ENCODE results near the gene SLC5A3.

Gene SLC5A3

DNA sequence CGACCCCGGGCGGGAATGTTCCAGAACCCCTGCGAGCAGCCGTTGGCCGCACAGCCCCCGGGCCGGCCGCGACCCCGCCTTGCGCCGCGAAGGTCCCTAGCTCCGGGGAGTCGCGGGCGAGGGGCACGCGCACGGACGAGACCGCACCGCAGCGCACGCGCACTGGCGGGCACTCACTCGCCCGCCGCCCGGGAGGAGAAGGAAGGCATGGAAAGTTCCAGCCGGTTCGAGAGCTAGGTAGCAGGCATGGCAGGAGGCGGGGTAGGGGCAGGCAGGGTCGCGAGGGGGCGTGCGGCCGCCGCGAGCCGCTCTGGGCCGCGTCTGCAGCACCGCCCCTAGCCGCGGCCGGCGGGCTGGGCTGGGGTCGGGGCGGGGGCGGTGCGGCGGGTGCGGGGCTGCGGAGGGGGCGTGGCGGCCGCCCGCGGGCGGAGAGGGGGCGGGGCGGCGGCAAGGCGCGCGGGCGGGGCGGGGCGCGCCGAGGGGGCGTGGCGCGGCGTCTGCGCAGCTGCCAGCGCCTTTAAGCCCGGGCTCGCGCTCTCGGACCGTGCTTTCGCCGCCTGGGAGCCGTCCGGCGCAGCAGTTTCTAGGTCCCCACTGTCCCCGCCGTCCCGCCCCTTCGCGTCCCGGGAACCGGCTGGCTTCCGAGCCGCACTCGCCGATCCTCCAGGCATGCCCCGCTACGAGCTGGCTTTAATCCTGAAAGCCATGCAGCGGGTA lies at the start of gene SLC5A3, which contains the start of gene MRPS6:
Gene SLC5A3 (plus strand): TSS at position 547 of the 717 bp plus-strand sequence. CDS start 21,621 bp downstream, outside the sequence.
Gene MRPS6 (plus strand): TSS at position 547 of the 717 bp plus-strand sequence. CDS start 123 bp downstream, at position 670.
- no peaks in the 10 kb centered on the region for H3K36me3 ChIP-seq (ENCODE audit: control insufficient read depth in 2 of 2, insufficient read depth in 2 of 2, low read length in 2 of 2)
- H3K9me3 ChIP-seq (ENCODE audit: control insufficient read depth in 2 of 2, low read length in 2 of 2), result no peaks in the 10 kb centered on the region
- peak within 1 kb of the TSS; percentile 87 to 92 for H3K27ac ChIP-seq (ENCODE audit: low read depth in 2 of 2, low read length in 2 of 2)
- no peaks in the 10 kb centered on the region for H3K27me3 ChIP-seq (ENCODE audit: control insufficient read depth in 2 of 2, insufficient read depth in 2 of 2, low read length in 2 of 2)
- H3K4me1 ChIP-seq (ENCODE audit: control insufficient read depth in 2 of 2, insufficient read depth in 2 of 2, low read length in 2 of 2), result peaks cover 19 to 26% of the 10 kb centered on the region in 2 donors
- peak within 1 kb of the TSS; percentile 79 to 90 for H3K4me3 ChIP-seq (ENCODE audit: low read length in 2 of 2)
- H3K9ac ChIP-seq (ENCODE audit: low read depth in 1 of 2, low read length in 2 of 2), result peak within 1 kb of the TSS; percentile 65 to 84

- H3K27me3 ChIP-seq (ENCODE audit: control insufficient read depth in 2 of 2, insufficient read depth in 2 of 2, low read length in 2 of 2), result no peaks in the 10 kb centered on the region
- no peak overlapping the region for H3K27ac ChIP-seq (ENCODE audit: low read depth in 2 of 2, low read length in 2 of 2)
- H3K36me3 ChIP-seq (ENCODE audit: control insufficient read depth in 2 of 2, insufficient read depth in 2 of 2, low read length in 2 of 2), result no peaks in the 10 kb centered on the region
- peaks cover 13% of the 10 kb centered on the region in 2 donors for H3K4me1 ChIP-seq (ENCODE audit: control insufficient read depth in 2 of 2, insufficient read depth in 2 of 2, low read length in 2 of 2)
- H3K9ac ChIP-seq (ENCODE audit: low read depth in 1 of 2, low read length in 2 of 2), result no peak overlapping the region
- H3K4me3 ChIP-seq (ENCODE audit: low read length in 2 of 2), result no peak overlapping the region
- H3K9me3 ChIP-seq (ENCODE audit: control insufficient read depth in 2 of 2, low read length in 2 of 2), result no peaks in the 10 kb centered on the region
Observed at GRCh38 chr21:34023691-34024373, 49.5 kb upstream of the SLC5A3 start.

DNA sequence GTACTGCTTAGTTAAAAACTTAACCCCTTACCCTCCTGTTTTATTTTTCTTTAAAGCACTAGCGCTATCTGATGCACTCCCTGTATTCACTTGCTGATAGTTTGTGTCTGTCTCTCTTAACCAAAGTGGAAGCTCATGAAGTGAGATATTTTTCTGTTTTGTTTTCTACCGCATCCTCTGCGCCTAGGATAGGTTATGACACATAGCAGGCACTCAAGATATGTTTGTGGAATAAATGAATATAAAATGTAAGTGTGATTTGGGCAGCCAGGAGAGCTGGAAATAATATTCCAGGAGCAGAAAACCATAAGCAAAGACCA lies 49.0 kb upstream of the SLC5A3 start:
- no peak overlapping the region for H3K4me3 ChIP-seq (ENCODE audit: low read length in 2 of 2)
- no peaks in the 10 kb centered on the region for H3K36me3 ChIP-seq (ENCODE audit: control insufficient read depth in 2 of 2, insufficient read depth in 2 of 2, low read length in 2 of 2)
- H3K27me3 ChIP-seq (ENCODE audit: control insufficient read depth in 2 of 2, insufficient read depth in 2 of 2, low read length in 2 of 2), result no peaks in the 10 kb centered on the region
- no peak overlapping the region for H3K9ac ChIP-seq (ENCODE audit: low read depth in 1 of 2, low read length in 2 of 2)
- no peak overlapping the region for H3K27ac ChIP-seq (ENCODE audit: low read depth in 2 of 2, low read length in 2 of 2)
- peaks cover 9 to 13% of the 10 kb centered on the region in 2 donors for H3K4me1 ChIP-seq (ENCODE audit: control insufficient read depth in 2 of 2, insufficient read depth in 2 of 2, low read length in 2 of 2)
- H3K9me3 ChIP-seq (ENCODE audit: control insufficient read depth in 2 of 2, low read length in 2 of 2), result no peaks in the 10 kb centered on the region

- Histone ChIP-seq H3K27me3 (ENCODE audit: control insufficient read depth in 2 of 2, insufficient read depth in 2 of 2, low read length in 2 of 2) (no peaks in the 10 kb centered on the region), H3K9ac (ENCODE audit: low read depth in 1 of 2, low read length in 2 of 2) (no peak overlapping the region), H3K4me3 (ENCODE audit: low read length in 2 of 2) (no peak overlapping the region), H3K9me3 (ENCODE audit: control insufficient read depth in 2 of 2, low read length in 2 of 2) (no peaks in the 10 kb centered on the region), H3K4me1 (ENCODE audit: control insufficient read depth in 2 of 2, insufficient read depth in 2 of 2, low read length in 2 of 2) (peaks cover 0 to 7% of the 10 kb centered on the region in 2 donors), H3K36me3 (ENCODE audit: control insufficient read depth in 2 of 2, insufficient read depth in 2 of 2, low read length in 2 of 2) (no peaks in the 10 kb centered on the region), H3K27ac (ENCODE audit: low read depth in 2 of 2, low read length in 2 of 2) (no peak overlapping the region)
Observed at GRCh38 chr21:34027721-34028461, 45.5 kb upstream of the SLC5A3 start.

DNA sequence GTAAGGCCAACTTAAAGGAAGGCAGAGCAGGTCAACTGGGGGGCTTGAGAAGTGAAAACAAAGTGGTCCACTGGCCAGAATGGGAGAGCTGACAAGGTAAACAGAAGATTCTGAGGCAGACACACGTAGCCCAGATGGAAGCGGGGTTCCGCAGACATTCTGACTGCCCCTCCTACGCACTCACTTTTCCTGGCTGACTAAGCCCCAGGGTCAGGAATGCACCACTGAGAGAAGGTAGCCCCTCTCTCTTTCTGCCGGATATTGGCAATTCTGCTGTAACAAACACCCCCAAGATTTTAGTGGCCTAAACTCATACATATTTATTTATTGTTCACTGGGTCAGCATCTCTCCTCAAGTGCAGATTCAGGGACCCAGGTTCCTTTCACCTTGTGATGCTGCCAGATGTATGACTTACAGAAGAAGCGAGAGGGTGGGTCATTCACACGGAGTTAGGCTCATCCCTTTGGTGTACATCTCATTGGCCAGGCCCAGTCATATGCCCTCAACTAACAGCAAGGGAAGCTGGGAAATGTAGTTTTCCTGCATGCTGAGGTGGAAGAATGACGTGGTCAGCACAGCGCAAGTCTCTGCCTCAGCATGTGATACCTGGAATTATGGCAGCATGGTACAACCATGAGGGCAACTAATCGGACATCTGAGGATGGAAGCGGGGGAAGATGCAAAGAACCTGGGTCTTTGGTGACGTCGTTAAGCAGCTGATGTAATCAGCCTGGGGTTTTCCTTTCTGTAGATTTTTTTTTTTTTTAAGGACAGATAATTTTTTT lies 43.4 kb upstream of the SLC5A3 start:
- Histone ChIP-seq H3K27me3 (ENCODE audit: control insufficient read depth in 2 of 2, insufficient read depth in 2 of 2, low read length in 2 of 2) (no peaks in the 10 kb centered on the region), H3K9ac (ENCODE audit: low read depth in 1 of 2, low read length in 2 of 2) (no peak overlapping the region), H3K4me3 (ENCODE audit: low read length in 2 of 2) (peak overlapping the region in 1 of 2 donors; percentile 23), H3K4me1 (ENCODE audit: control insufficient read depth in 2 of 2, insufficient read depth in 2 of 2, low read length in 2 of 2) (peaks cover 0 to 4% of the 10 kb centered on the region in 2 donors), H3K36me3 (ENCODE audit: control insufficient read depth in 2 of 2, insufficient read depth in 2 of 2, low read length in 2 of 2) (no peaks in the 10 kb centered on the region), H3K9me3 (ENCODE audit: control insufficient read depth in 2 of 2, low read length in 2 of 2) (no peaks in the 10 kb centered on the region), H3K27ac (ENCODE audit: low read depth in 2 of 2, low read length in 2 of 2) (no peak overlapping the region)

- peak overlapping the region in 1 of 2 donors; percentile 30 for H3K9ac ChIP-seq (ENCODE audit: low read depth in 1 of 2, low read length in 2 of 2)
- no peaks in the 10 kb centered on the region for H3K36me3 ChIP-seq (ENCODE audit: control insufficient read depth in 2 of 2, insufficient read depth in 2 of 2, low read length in 2 of 2)
- H3K27ac ChIP-seq (ENCODE audit: low read depth in 2 of 2, low read length in 2 of 2), result peak overlapping the region; percentile 0 to 63
- peak overlapping the region; percentile 24 to 58 for H3K4me3 ChIP-seq (ENCODE audit: low read length in 2 of 2)
- H3K9me3 ChIP-seq (ENCODE audit: control insufficient read depth in 2 of 2, low read length in 2 of 2), result no peaks in the 10 kb centered on the region
- no peaks in the 10 kb centered on the region for H3K4me1 ChIP-seq (ENCODE audit: control insufficient read depth in 2 of 2, insufficient read depth in 2 of 2, low read length in 2 of 2)
- no peaks in the 10 kb centered on the region for H3K27me3 ChIP-seq (ENCODE audit: control insufficient read depth in 2 of 2, insufficient read depth in 2 of 2, low read length in 2 of 2)
Observed at GRCh38 chr21:34031835-34032370, 41.5 kb upstream of the SLC5A3 start.

- Histone ChIP-seq H3K27ac (ENCODE audit: low read depth in 2 of 2, low read length in 2 of 2) (no peak overlapping the region), H3K27me3 (ENCODE audit: control insufficient read depth in 2 of 2, insufficient read depth in 2 of 2, low read length in 2 of 2) (no peaks in the 10 kb centered on the region), H3K9ac (ENCODE audit: low read depth in 1 of 2, low read length in 2 of 2) (no peak overlapping the region), H3K9me3 (ENCODE audit: control insufficient read depth in 2 of 2, low read length in 2 of 2) (no peaks in the 10 kb centered on the region), H3K4me3 (ENCODE audit: low read length in 2 of 2) (no peak overlapping the region), H3K4me1 (ENCODE audit: control insufficient read depth in 2 of 2, insufficient read depth in 2 of 2, low read length in 2 of 2) (no peaks in the 10 kb centered on the region), H3K36me3 (ENCODE audit: control insufficient read depth in 2 of 2, insufficient read depth in 2 of 2, low read length in 2 of 2) (no peaks in the 10 kb centered on the region)
Observed at GRCh38 chr21:34034369-34035014, 38.9 kb upstream of the SLC5A3 start.

DNA sequence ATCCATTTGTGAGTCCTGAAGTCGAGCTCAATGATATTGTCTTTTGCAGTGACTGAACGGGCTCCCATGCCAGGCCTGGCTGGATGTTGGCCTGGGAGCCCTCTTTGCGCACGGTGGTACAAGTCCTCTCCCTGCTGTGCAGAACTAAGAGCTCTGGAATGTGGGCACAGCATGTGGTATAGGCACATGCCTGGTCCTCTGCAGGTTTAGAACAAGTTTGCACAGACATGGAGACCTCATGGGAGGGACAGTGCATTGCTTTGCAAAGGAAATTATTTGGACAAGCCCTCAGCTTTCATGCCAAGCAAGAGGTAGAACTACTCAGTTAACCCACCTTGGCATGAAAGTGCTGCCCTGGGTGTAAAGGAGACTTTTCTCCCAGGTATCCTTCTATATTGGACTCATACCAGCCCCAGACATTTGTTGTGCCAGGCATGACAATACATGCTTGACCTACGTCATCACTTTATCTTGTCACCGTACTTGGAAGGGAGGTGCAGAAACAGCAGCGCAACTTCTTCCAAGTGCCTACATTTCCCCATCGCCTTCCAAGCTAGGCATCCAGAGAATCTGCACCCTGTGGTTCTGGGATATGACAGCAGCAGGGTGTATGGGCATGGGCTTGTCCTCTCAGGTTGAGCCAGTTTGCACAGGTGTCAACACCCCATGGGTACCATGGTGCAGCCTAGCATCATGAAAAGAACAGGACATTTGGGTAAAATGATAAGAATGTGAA lies 37.6 kb upstream of the SLC5A3 start:
- no peaks in the 10 kb centered on the region for H3K9me3 ChIP-seq (ENCODE audit: control insufficient read depth in 2 of 2, low read length in 2 of 2)
- no peaks in the 10 kb centered on the region for H3K36me3 ChIP-seq (ENCODE audit: control insufficient read depth in 2 of 2, insufficient read depth in 2 of 2, low read length in 2 of 2)
- H3K4me1 ChIP-seq (ENCODE audit: control insufficient read depth in 2 of 2, insufficient read depth in 2 of 2, low read length in 2 of 2), result no peaks in the 10 kb centered on the region
- no peak overlapping the region for H3K9ac ChIP-seq (ENCODE audit: low read depth in 1 of 2, low read length in 2 of 2)
- no peak overlapping the region for H3K4me3 ChIP-seq (ENCODE audit: low read length in 2 of 2)
- no peaks in the 10 kb centered on the region for H3K27me3 ChIP-seq (ENCODE audit: control insufficient read depth in 2 of 2, insufficient read depth in 2 of 2, low read length in 2 of 2)
- no peak overlapping the region for H3K27ac ChIP-seq (ENCODE audit: low read depth in 2 of 2, low read length in 2 of 2)

Data from mucosa of rectum (tissue), 2 donors.